ENCODE results near the gene TBC1D10A.

- no peak for TF ChIP-seq CTCF (optimal IDR thresholded peaks at IDR 0.05 in 1 of 3, IDR thresholded peaks at IDR 0.05 in 1 of 3, conservative IDR thresholded peaks at IDR 0.05 in 1 of 3; ENCODE audit: extremely low read depth in 1 of 3, insufficient read depth in 2 of 3, low read length in 3 of 3)
- TF ChIP-seq EZH2 (IDR thresholded peaks at IDR 0.05; ENCODE audit: low read length) = no peak
Observed at GRCh38 chr22:30295576-30295975, 31.2 kb downstream of the TBC1D10A start.

Data from keratinocyte (primary cell).